SK-N-DZ (cell line): ENCODE data around the gene PNCK.

Source experiments
- DNase-seq: peaks from one replicate; pipeline ENCODE4 v3.0.0-alpha.2; 2015; ENCODE audit warnings: low spot score

PNCK gene

GRCh38 chrX:153662266-153662665 lies 11.3 kb downstream of the PNCK start:
- peak; percentile 60 for DNase-seq

GRCh38 chrX:153659268-153659667 lies 14.3 kb downstream of the PNCK start:
- DNase-seq, result no peak

DNA sequence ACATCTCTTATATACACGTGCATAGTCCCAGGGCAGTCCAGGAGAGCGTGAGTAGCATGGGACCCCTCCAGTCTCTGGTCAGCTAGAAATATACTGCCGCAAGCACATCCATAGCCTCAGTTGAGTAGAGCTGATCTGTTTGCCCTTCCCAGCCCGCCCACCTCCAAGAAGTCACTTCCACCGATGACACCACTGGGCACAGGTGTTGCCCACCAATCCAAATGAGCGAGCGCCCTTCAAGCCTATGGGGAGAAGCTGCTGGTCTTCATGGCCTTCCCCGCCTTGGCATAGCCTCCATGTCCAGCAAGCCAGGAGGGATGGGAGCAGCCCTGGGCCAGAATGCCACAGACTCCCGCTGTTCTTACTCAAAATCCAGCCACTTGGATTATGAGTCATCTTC lies 16.5 kb downstream of the PNCK start:
- no peak for DNase-seq

DNA sequence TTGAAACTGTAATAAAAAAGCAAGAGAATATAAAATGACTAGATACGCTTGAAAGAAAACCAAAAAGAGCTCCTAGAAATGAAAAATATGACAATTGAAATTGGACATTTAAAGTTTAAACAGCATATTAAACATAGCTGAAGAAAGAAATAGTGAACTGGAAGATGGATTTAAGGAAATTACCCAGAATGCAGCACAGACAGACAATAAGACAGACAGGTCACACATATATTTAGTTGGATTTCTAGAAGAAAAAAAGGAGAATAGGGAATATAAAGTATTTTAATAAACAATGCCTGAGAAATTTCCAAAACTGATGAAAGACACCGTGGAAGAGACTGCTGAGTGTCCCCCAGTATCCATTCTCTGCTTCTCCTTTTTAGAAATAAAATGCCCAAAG lies 20.1 kb downstream of the PNCK start:
- DNase-seq, result no peak

DNA sequence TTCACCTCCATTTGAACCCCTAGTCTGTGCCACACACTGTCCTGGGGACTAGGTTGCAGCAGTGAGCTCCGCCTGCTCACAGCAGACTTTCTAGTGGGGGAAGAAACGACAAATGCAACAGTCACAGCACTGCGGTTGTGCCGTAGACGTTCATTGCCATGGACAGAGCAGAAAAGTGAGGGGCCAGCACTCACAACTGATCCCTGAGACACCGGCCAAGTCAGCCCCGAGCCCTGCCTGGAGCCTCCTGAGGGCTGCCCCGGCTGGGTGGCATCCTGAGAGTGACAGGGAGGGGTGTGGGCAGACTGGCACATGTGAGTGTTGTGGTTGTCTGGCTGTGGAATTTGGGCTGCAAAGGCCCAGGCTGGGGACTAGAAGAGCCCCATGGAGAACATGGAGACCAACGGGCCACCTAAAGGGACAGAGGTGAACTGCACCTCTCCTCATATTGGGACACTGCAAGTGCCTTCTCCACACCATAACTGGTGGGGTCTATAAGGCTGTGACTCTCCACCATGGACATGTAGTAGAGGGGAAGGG lies 22.0 kb downstream of the PNCK start:
- DNase-seq, result no peak

GRCh38 chrX:153650959-153651358 lies 22.7 kb downstream of the PNCK start:
- DNase-seq, result no peak

GRCh38 chrX:153649915-153650782 lies 23.5 kb downstream of the PNCK start:
- no peak for DNase-seq

GRCh38 chrX:153649178-153649914 lies 24.3 kb downstream of the PNCK start:
- peak; percentile 40 for DNase-seq

- no peak for DNase-seq
These were observed 25.0 kb downstream of the PNCK start for GRCh38 chrX:153648358-153649177.

GRCh38 chrX:153647461-153648357 lies 25.9 kb downstream of the PNCK start:
- no peak for DNase-seq

GRCh38 chrX:153646620-153647373 lies 26.8 kb downstream of the PNCK start, which contains the start of gene DUSP9:
DUSP9 (plus strand) TSS chrX:153647203; CDS start chrX:153647954, 751 bp downstream.
- peak; percentile 58 for DNase-seq

GRCh38 chrX:153645921-153646488 lies 27.6 kb downstream of the PNCK start:
- DNase-seq, result no peak

GRCh38 chrX:153645151-153645550 lies 28.5 kb downstream of the PNCK start:
- DNase-seq, result no peak

DNA sequence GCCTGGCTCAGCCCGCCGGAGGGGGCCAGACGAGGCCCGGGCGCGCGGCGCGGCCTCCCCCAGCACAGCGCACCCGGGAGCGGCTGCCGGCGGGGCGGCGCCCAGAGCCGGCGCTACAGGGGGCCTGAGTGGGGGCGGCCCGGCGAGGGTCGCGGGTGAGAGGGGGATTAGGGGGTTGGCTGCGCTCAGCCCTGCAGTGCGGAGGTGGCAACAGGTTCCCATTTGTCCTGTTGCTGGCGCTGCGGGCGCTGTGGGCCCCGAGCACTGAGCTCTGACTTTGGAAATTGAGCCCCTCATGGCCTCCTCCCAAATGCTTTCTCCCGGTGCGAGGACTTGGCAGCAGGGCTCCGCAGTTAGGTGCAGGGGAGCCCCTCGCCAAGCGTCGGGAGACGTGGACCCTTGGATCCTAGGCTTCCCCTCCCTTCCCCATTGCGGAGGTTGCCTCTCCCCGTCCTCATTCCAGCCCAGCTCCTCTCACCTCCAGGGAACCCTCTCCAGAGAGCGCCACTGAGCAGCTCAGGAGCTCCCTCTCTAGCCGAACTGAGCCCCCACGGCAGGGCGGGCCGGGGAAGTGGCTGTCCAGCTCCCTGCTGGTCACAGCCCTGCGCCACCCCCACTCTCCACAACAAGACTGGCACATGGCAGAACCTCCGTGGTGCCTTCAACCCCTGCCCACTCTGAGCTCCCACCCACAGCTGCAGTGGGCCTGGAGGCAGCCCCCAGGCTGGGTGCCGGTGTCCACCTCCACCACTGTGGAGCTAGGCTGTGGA lies 29.1 kb downstream of the PNCK start:
- no peak for DNase-seq

GRCh38 chrX:153643431-153644351 lies 29.9 kb downstream of the PNCK start:
- DNase-seq, result no peak

DNA sequence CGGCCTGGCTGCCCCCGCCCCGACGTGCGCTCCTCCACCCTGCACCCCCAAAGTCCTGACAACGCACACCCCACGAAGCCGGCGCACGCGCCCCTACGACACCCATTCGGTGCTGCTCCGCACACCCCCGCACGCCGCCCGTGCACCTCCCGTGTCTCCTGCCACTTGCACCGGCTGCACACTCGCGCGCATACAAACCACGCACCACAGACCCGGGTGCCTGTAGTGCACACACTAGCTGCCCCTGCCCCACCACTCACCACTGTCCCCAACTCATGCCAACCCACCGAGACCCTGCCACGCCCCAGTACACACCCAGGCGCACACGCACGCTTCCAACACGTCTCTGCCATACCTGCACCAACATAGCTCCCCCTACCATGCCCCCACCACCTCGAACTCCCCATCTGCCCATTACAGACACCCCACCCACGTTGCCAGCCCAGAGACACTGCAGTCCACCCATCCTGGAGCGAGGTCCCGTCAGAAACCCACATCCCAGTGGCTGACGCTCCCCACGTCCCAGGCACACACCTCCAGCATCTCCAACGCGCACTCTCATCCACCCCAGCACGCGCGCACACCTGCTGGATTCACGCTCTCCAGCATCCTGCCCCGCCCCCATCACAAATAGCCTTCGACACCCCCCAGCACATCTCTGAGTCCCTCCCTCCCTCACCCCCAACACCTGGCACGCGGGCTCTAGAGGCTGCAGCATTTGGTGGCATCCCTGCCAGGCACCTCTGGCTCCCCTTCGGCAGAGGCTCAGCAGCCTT lies 30.8 kb downstream of the PNCK start:
- DNase-seq, result no peak
